Measurements from ENCODE around the gene CYBRD1. TPM values are rescaled to one million over a fixed set of nuclear protein-coding genes. Genes with fewer than 3 reads are reported as not detected.

CYBRD1 gene, protein sequence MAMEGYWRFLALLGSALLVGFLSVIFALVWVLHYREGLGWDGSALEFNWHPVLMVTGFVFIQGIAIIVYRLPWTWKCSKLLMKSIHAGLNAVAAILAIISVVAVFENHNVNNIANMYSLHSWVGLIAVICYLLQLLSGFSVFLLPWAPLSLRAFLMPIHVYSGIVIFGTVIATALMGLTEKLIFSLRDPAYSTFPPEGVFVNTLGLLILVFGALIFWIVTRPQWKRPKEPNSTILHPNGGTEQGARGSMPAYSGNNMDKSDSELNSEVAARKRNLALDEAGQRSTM
- 41.8 and 55.5 TPM in 2 replicates for total RNA-seq

DNA sequence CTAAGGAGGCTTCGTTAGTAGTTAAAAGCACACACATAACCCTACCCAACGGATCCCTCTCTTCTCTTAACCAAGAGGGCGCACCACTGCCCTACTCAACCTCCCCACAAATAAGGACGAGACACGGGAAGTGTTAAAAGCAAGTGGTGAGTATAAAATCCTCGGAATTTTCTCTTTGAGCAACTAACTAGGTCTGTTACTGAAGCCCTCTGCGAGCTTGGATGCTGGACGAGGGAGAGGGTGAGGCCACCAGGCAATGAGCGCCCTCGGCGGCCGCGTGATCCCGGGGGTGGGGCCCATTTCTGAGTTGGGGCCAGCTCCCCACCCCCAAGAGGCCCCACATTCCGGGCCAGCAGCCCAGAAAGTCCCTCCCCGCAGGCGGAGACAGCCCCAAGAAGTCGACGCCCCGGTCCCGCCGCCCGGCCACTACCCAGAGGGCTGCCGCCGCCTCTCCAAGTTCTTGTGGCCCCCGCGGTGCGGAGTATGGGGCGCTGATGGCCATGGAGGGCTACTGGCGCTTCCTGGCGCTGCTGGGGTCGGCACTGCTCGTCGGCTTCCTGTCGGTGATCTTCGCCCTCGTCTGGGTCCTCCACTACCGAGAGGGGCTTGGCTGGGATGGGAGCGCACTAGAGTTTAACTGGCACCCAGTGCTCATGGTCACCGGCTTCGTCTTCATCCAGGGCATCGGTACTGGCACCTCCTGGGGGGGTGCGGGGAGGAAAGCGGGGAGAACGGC lies at the start of gene CYBRD1:
Gene CYBRD1, plus strand, starts transcription at position 423 of the 736 bp plus-strand sequence. Its CDS starts 72 bp downstream, at position 495.

Other genes with a start within 250 kb of the CYBRD1 start
- gene METTL8, start 88.5 kb upstream of the CYBRD1 start, total RNA-seq = 28.0 and 33.0 TPM in 2 replicates
- gene DCAF17, start 88.2 kb upstream of the CYBRD1 start, total RNA-seq = 11.7 and 14.7 TPM in 2 replicates
- 110 and 126 TPM in 2 replicates for gene DYNC1I2, start 165.0 kb downstream of the CYBRD1 start, total RNA-seq

All from myometrial cell (primary cell).